ENCODE results near the gene PRKCB.

GRCh38 chr16:24098896-24099295 is 263.1 kb downstream of the PRKCB start:
- TF ChIP-seq CTCF (conservative IDR thresholded peaks at IDR 0.05 in 1 of 2, IDR thresholded peaks at IDR 0.05 in 1 of 2; ENCODE audit: low read depth in 1 of 2, low read length in 2 of 2) (no peak), EZH2 (IDR thresholded peaks at IDR 0.05; ENCODE audit: low read length, missing control alignments) (no peak)
